ENCODE data around the gene BAIAP2L2.
"Not testable (repeated sequence)": the region's sequence is repeated elsewhere in the genome, so short reads cannot be mapped to it uniquely, and the experiment has no call there.

Gene BAIAP2L2

GRCh38 chr22:38110008-38110862 is at the start of gene BAIAP2L2:
BAIAP2L2 (minus strand) TSS chr22:38110684; CDS start chr22:38110525, 159 bp downstream.
- DNase-seq (ENCODE audit: low read depth in 2 of 2), result no peak

GRCh38 chr22:38155703-38156102 is 45.2 kb upstream of the BAIAP2L2 start:
- DNase-seq (ENCODE audit: low read depth in 2 of 2), result no peak

DNA sequence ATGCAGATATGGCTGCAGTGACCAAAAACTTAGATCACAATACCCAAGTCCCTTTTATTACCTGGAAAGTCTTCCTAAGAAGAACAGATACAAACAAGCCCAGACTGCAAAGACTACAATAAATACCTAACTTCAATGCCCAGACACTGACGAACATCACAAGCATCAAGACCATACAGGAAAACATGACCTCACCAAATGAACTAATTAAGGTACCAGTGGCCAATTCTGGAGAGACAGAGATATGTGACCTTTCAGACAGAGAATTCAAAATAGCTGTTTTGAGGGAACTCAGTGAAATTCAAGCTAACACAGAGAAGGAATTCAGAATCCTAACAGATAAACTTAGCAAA is 44.1 kb upstream of the BAIAP2L2 start:
- not testable (repeated sequence) for DNase-seq (ENCODE audit: low read depth in 2 of 2)

DNA sequence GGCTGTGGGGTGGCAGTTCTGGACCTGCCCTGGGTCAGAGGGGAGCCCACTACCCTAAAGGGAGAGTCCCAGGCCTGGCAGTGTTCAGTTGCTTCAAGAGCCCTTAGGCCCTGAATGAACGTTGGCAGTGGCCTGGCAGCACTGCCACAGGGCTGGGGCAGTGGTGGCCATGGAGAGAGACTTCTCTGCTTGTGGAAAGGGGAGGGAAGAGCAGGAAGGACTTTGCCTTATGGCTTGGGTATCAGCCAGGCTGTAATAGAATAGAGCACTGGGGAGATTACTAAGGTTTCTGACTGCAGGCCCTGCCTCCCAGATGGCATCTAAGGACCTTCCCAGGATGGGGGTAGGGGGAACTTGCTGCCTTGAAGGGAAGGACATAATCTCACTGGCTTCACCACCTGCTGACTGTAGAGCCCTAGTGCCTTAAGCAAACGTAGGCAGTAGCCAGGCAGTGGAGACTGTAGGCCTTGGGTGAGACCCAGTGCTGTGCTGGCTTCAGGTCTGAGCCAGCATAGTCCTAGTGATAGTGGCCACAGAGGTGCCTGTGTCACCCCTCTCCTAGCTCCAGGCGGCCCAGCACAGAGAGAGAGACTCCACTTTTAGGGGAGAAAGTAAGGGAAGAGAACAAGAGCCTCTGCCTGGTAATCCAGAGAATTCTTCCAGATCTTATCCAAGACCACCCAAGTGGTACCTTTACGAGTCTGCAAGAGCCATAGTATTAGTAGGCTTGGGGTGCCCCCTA is 43.5 kb upstream of the BAIAP2L2 start:
- DNase-seq (ENCODE audit: low read depth in 2 of 2), result no peak

DNA sequence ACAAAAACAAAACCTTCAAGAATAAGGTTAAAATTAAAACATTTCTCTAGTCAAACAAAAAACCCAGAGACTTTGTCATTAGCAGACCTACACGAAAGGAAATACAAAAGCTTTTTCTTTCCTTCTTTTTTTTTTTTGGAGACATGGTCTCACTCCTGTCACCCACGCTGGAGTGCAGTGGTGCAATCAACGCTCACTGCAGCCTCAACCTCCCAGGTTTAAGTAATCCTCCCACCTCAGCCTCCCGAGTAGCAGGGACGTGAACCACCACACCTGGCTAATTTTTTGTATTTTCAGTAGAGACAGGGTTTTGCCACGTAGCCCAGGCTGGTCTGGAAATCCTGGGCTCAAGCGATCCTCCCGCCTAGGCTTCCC is 40.6 kb upstream of the BAIAP2L2 start:
- DNase-seq (ENCODE audit: low read depth in 2 of 2), result no peak

- no peak for DNase-seq (ENCODE audit: low read depth in 2 of 2)
Measured at GRCh38 chr22:38148245-38148644, 37.8 kb upstream of the BAIAP2L2 start.

DNA sequence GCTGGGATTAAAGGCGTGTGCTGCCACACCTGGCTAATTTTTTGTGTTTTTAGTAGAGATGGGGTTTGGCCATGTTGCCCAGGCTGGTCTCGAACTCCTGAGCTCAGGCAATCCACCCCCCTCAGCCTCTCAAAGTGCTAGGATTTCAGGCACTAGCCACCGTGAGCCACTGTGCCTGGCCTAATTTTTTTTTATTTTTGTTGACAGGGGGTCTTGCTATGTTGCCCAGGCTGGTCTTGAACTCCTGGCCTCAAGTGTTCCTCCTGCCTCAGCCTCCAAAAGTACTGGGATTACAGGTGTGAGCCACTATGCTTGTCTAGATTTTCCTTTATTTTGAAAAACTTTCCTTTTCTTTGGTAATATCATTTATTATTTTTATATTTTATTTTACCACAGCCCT is 35.7 kb upstream of the BAIAP2L2 start:
- DNase-seq (ENCODE audit: low read depth in 2 of 2), result not testable (repeated sequence)

GRCh38 chr22:38144025-38144405 is 33.5 kb upstream of the BAIAP2L2 start:
- no peak for DNase-seq (ENCODE audit: low read depth in 2 of 2)

- no peak for DNase-seq (ENCODE audit: low read depth in 2 of 2)
Measured at GRCh38 chr22:38142606-38143005, 32.1 kb upstream of the BAIAP2L2 start.

- DNase-seq (ENCODE audit: low read depth in 2 of 2), result no peak
Measured at GRCh38 chr22:38141217-38141973, 30.9 kb upstream of the BAIAP2L2 start.

DNA sequence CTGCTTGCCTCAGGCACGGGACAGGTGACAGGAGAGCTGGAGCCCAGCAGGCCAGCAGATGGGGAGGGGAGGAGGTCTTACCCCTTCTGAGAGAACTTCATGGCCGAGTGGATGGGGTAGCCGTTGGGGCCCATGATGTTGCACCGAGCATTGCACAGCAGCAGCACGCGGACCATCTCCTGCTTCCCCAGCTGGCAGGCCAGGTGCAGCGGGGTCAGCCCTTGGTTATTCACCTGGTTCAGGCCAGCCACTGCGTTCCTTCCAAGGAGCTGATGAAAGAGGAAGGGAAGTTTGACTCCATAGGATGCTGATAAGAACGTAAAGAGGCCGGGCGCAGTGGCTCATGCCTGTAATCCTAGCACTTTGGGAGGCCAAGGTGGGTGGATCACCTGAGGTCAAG is 29.4 kb upstream of the BAIAP2L2 start:
- DNase-seq (ENCODE audit: low read depth in 2 of 2), result no peak

GRCh38 chr22:38138961-38139360 is 28.5 kb upstream of the BAIAP2L2 start:
- no peak for DNase-seq (ENCODE audit: low read depth in 2 of 2)

GRCh38 chr22:38137876-38138687 is 27.6 kb upstream of the BAIAP2L2 start:
- no peak for DNase-seq (ENCODE audit: low read depth in 2 of 2)

- no peak for DNase-seq (ENCODE audit: low read depth in 2 of 2)
Measured at GRCh38 chr22:38136607-38137006, 26.1 kb upstream of the BAIAP2L2 start.

DNA sequence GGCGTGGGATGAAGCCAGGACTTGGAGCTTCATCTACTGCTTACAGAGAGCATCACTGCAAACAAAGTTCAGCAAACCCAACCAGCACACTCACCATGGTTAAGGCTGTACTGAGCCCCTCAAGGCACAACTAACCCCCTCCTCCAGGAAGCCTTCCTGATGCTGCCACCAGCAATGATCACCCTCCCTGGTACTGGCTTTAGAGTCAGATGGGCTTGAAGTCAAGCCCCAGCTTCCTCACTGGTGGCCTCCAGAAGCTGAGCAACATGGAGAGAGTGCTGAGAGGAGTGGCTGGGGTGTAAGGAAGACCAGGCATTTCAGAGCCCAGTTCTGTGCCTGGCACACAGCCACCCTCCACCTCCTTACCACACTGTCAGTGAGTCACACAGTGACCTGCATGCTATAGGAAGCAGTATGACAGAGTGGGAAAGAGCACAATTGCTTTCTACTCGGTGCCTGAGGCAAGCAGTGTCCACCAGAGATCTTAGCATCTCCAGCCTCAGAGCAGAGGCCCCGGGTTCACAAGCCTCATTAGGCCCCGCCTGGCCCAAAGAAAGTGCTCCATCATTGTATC is 24.7 kb upstream of the BAIAP2L2 start:
- DNase-seq (ENCODE audit: low read depth in 2 of 2), result no peak

DNA sequence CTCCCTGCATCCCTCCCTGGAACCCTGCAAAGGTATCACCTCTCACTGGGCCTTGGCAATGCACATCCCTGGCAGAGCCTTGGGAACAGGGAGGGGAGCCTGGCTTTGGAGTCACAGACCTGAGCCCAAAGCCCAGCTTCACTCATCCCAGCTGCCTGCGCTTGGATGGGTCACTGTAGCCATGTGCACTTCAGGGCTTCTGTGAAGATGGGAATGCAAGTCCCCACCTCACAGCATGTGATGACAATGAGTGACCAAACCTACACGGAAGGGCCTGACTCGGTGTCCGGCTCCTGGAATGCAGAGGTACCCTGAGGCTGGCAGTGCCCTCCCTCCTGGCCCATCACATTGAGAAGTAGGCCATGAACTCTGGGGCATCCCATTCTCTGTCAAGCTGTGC is 22.8 kb upstream of the BAIAP2L2 start:
- no peak for DNase-seq (ENCODE audit: low read depth in 2 of 2)

GRCh38 chr22:38132794-38133193 is 22.3 kb upstream of the BAIAP2L2 start:
- DNase-seq (ENCODE audit: low read depth in 2 of 2), result no peak

- no peak for DNase-seq (ENCODE audit: low read depth in 2 of 2)
Measured at GRCh38 chr22:38132136-38132535, 21.7 kb upstream of the BAIAP2L2 start.

DNA sequence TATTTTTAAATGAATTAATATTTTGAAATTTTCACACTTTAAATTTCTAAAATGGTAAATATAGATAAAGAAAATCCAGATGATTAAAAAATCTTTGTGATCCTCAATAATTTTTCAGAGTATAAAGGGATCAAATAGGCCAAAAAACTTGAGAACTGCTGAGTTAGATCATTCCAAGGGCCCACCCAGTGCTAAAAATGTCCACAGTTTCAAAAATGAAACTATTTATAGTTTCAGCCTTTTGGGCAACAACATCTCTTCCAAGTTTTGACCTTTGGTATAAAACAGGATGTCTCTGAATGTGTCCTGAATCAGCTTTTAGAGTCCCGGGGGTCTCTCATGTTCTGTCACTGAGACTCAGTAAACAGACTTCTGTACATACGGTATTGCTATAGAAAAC is 20.9 kb upstream of the BAIAP2L2 start:
- no peak for DNase-seq (ENCODE audit: low read depth in 2 of 2)

GRCh38 chr22:38129856-38130255 is 19.4 kb upstream of the BAIAP2L2 start:
- DNase-seq (ENCODE audit: low read depth in 2 of 2), result no peak

DNA sequence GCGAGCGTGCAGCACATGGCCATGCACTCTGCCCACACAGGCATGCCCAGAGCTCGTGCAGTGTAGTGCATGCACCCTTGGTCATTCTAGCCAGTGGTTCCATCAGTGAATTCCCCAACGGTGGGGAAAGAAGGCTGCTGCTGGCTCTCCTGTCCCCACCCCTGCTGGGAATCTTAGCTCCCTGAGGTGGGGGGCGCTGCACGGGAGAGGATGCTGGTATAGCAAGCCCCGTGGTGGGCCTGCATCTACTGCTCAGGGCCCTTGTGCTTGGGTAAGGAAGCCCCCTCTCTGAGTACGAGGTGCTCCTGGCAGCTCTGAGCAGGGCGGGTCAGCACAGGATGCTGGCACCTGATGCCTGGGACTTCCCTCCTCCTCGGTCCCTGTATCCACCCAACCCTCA is 18.5 kb upstream of the BAIAP2L2 start:
- DNase-seq (ENCODE audit: low read depth in 2 of 2), result no peak

Measured in stimulated activated CD8-positive, alpha-beta memory T cell treated with anti-CD3 and anti-CD28 coated beads, Interleukin-15, amount 100 ng/mL, for 4 hours (primary cell).